K562 (cell line): ENCODE measurements around the gene KCNT1. TPM values are rescaled to one million over a fixed set of nuclear protein-coding genes. Genes with fewer than 3 reads are reported as not detected.

Source experiments
- ATAC-seq: fragments of 200-7000 bp; cut with Tn5 transposase; 3 replicates; pipeline ENCODE4 v1.9.1; 2020; ENCODE audit warnings: moderate library complexity
- BruUV-seq: library from RNA; stranded (reverse); fragments of 400-500 nt; replicated peaks from 2 replicates; lab custom pipeline; 2021; lab: Mats Ljungman, UMichigan
- CTCF ChIA-PET: fragments of 300-600 bp; formaldehyde crosslinking; extraction: SDS; loops from one replicate; lab custom pipeline; 2021; ENCODE audit warnings: low intra/inter-chr PET ratio; lab: Yijun Ruan, JAX
- POLR2A ChIA-PET: fragments of 300-600, 350-650 bp; sonication (Branson Sonifier 250); formaldehyde crosslinking; extraction: SDS; loops from one replicate; lab custom pipeline; 2021; ENCODE audit warnings: antibody characterized with exemption, inconsistent platforms; lab: Yijun Ruan, JAX
- DNase-seq, 4 experiments: peaks; one replicate each; pipeline versions ENCODE4 v3.0.0 to v3.0.0-alpha.2; 2011 to 2018; ENCODE audit warnings: low spot score in 3 of 4, mixed read lengths in 3 of 4; ENCODE audit errors: extremely low read depth in 1 of 4
- FAIRE-seq: peaks from 2 replicates; lab custom pipeline; 2011; peaks lifted over from hg19 to GRCh38; lab: Jason Lieb, UNC
- H2AFZ ChIP-seq: 2 replicates; pipeline ENCODE4 v1.6.0; 2011; ENCODE audit warnings: low read depth, low read length, control low read depth, inconsistent platforms
- H3K27ac ChIP-seq: fragments of 200-600 bp; 3 replicates; pipeline ENCODE4 v1.8.0; 2011; ENCODE audit warnings: low read depth, mild to moderate bottlenecking, control low read depth, inconsistent platforms, low read length, moderate library complexity, mixed read lengths; ENCODE audit errors: extremely low read depth
- H3K27me3 ChIP-seq, 2 experiments: fragments of 300-600 bp in 1 of 2; 2 replicates in 1 of 2; 3 replicates in 1 of 2; pipeline versions ENCODE4 v1.6.0 to v1.8.0; 2011; ENCODE audit warnings: inconsistent platforms in 2 of 2, low read length in 2 of 2, mild to moderate bottlenecking in 1 of 2, mixed read lengths in 1 of 2, moderate library complexity in 1 of 2; ENCODE audit not compliant: control insufficient read depth in 2 of 2, insufficient read depth in 2 of 2
- H3K36me3 ChIP-seq: fragments of 300-600 bp; 3 replicates; pipeline ENCODE4 v1.8.0; 2011; ENCODE audit warnings: mild to moderate bottlenecking, low read length, inconsistent platforms; ENCODE audit not compliant: control insufficient read depth, insufficient read depth
- H3K4me1 ChIP-seq, 2 experiments: fragments of 200-600 bp in 1 of 2; replicated peaks in 1 of 2; 2 replicates in 1 of 2; 3 replicates in 1 of 2; pipeline versions ENCODE4 v1.5.1 to v1.8.0; 2011; ENCODE audit warnings: inconsistent platforms in 2 of 2, low read length in 2 of 2, mild to moderate bottlenecking in 1 of 2, mixed read lengths in 1 of 2, moderate library complexity in 1 of 2; ENCODE audit not compliant: control insufficient read depth in 2 of 2, insufficient read depth in 2 of 2
- H3K4me2 ChIP-seq: 2 replicates; pipeline ENCODE4 v1.6.1; 2011; ENCODE audit warnings: low read length, control low read depth, inconsistent platforms, mixed read lengths; ENCODE audit not compliant: insufficient read depth
- H3K4me3 ChIP-seq: fragments of 200-600 bp; sonication (generic), shearing (Covaris generic); 2 replicates; pipeline ENCODE4 v1.5.1; 2016; ENCODE audit warnings: control low read depth, inconsistent platforms
- H3K79me2 ChIP-seq: fragments of 200-600 bp; 3 replicates; pipeline ENCODE4 v1.8.0; 2011; ENCODE audit warnings: low read length, inconsistent platforms; ENCODE audit not compliant: control insufficient read depth, insufficient read depth
- H3K9ac ChIP-seq, 2 experiments: 2 replicates each; pipeline versions ENCODE4 v1.6.0 to v1.6.1; 2011; ENCODE audit warnings: low read depth in 2 of 2, low read length in 2 of 2, control low read depth in 1 of 2, inconsistent platforms in 1 of 2, mild to moderate bottlenecking in 1 of 2, mixed read lengths in 1 of 2; ENCODE audit not compliant: insufficient read depth in 1 of 2
- H3K9me1 ChIP-seq: one replicate; pipeline ENCODE4 v1.6.0; 2011; ENCODE audit warnings: inconsistent platforms, mild to moderate bottlenecking, low read length, moderate library complexity; ENCODE audit not compliant: control insufficient read depth, insufficient read depth
- H3K9me3 ChIP-seq: replicated peaks from 2 replicates; pipeline ENCODE4 v1.5.1; 2011; ENCODE audit warnings: low read depth, low read length, inconsistent platforms; ENCODE audit not compliant: control insufficient read depth, insufficient read depth
- H4K20me1 ChIP-seq: replicated peaks from 2 replicates; pipeline ENCODE4 v1.6.1; 2011; ENCODE audit warnings: low read length, inconsistent platforms, mixed read lengths; ENCODE audit not compliant: control insufficient read depth, insufficient read depth
- ASH1L ChIP-seq: fragments of 450-650 bp; IDR thresholded peaks from 2 replicates; pipeline ENCODE4 v1.6.1; 2018; ENCODE audit warnings: borderline replicate concordance, mild to moderate bottlenecking, low read depth; ENCODE audit not compliant: partially characterized antibody
- BRCA1 ChIP-seq, 2 experiments: fragments of 450-650 bp in 1 of 2; sonication (generic) in 1 of 2; formaldehyde crosslinking in 1 of 2; IDR thresholded peaks; 2 replicates each; pipeline versions ENCODE4 v1.5.0 to v1.6.1; 2017 to 2020; ENCODE audit warnings: mild to moderate bottlenecking in 1 of 2, missing genetic modification reagents in 1 of 2
- CSDE1 ChIP-seq, 2 experiments: fragments of 450-650 bp; IDR thresholded peaks; 2 replicates each; pipeline ENCODE4 v1.6.1; 2016; ENCODE audit warnings: mild to moderate bottlenecking in 1 of 2
- HINFP ChIP-seq: fragments of 450-650 bp; conservative IDR thresholded peaks from 2 replicates; pipeline ENCODE4 v1.6.1; 2016; ENCODE audit warnings: missing genetic modification characterization, low read depth, mild to moderate bottlenecking, control low read depth, missing compliant biosample characterization
- JUNB ChIP-seq: fragments of 450-650 bp; formaldehyde crosslinking; conservative IDR thresholded peaks from 2 replicates; pipeline ENCODE4 v1.4.0; 2020; ENCODE audit warnings: mild to moderate bottlenecking
- NFRKB ChIP-seq: fragments of 450-650 bp; IDR thresholded peaks from 2 replicates; pipeline ENCODE4 v1.6.1; 2016; ENCODE audit warnings: low read depth
- RBM14 ChIP-seq: fragments of 200-400 bp; formaldehyde crosslinking; IDR thresholded peaks from 2 replicates; pipeline ENCODE4 v1.6.1; 2018; ENCODE audit warnings: low read depth, mild to moderate bottlenecking, low read length, moderate library complexity, borderline replicate concordance; ENCODE audit not compliant: insufficient read depth
- RNF219 ChIP-seq: fragments of 250-450 bp; sonication (Bioruptor Pico); IDR thresholded peaks from 2 replicates; pipeline ENCODE4 v1.5.0; 2022; ENCODE audit warnings: mild to moderate bottlenecking
- TARDBP ChIP-seq: fragments of 450-650 bp; IDR thresholded peaks from 2 replicates; pipeline ENCODE4 v1.6.1; 2016
- WHSC1 ChIP-seq: IDR thresholded peaks from one replicate; pipeline ENCODE4 v1.6.1; 2012; ENCODE audit warnings: low read length, control low read depth, inconsistent platforms
- ZNF124 ChIP-seq: sonication (generic); formaldehyde crosslinking; IDR thresholded peaks from 2 replicates; pipeline ENCODE4 v1.8.1; 2022; ENCODE audit warnings: missing genetic modification reagents
- ZNF512 ChIP-seq: IDR thresholded peaks from 2 replicates; pipeline ENCODE4 v1.6.1; 2016; ENCODE audit warnings: missing genetic modification characterization, missing compliant biosample characterization
- WGBS: fragments of 100-300 bp; shearing (Covaris generic); methylation state at CpG from one replicate; pipeline ENCODE4 v1.1.6; 2016; ENCODE audit warnings: low coverage, mixed read lengths; ENCODE audit not compliant: insufficient coverage; ENCODE audit errors: missing lambda C conversion rate; 5-methylcytosine and 5-hydroxymethylcytosine counted together
- in situ Hi-C: fragments of 300-500 bp; cut with MboI; formaldehyde crosslinking; loops from 4 replicates; pipeline ENCODE4 v1.15.0; 2018; ENCODE audit warnings: inconsistent platforms, mixed read lengths
- intact Hi-C: fragments of 100-400 bp; cut with micrococcal nuclease; formaldehyde crosslinking; loops from 2 replicates; pipeline ENCODE4 v1.14.2; 2022
- polyA plus RNA-seq, 8 experiments: library from polyadenylated mRNA; depleted of rRNA in 4 of 8; stranded (reverse) in 5 of 8; unstranded in 3 of 8; fragments of >200 nt; fragmentation: Nextera tagmentation in 2 of 8; fragmentation: Illumina TruSeq in 1 of 8; extraction: Ambion mirVana in 2 of 8; extraction: Trizol in 1 of 8; gene quantifications; 2 replicates each; pipeline versions ENCODE4 v1.2.1 to v1.2.3, GENCODE V29; 2011 to 2014; ENCODE audit warnings: inconsistent platforms in 1 of 8, missing spikeins in 1 of 8
- total RNA-seq, 7 experiments: library from RNA; depleted of rRNA in 6 of 7; stranded (reverse); fragments of >200 nt in 6 of 7; fragmentation: Illumina TruSeq in 2 of 7; extraction: Trizol in 2 of 7; gene quantifications; 2 replicates each; pipeline versions ENCODE4 v1.2.1 to v1.2.3, GENCODE V29; 2011 to 2021; ENCODE audit warnings: low replicate concordance in 1 of 7

KCNT1 gene
- total and polyA plus RNA-seq, 9 of the 15 experiments (the other 6 are each of a cell fraction or from before 2014, with no cell fraction given), result 0.05 TPM; not detected in 8

GRCh38 chr9:135722365-135722764 lies 20.4 kb downstream of the KCNT1 start (continued):
- TF ChIP-seq ZNF124 (CRISPR knock-in tag) (no peak), ASH1L (no peak), JUNB (CRISPR knock-in tag) (no peak), CSDE1 (IDR thresholded peaks at IDR 0.05) (no peak), RNF219 (CRISPR knock-in tag) (no peak)

- Histone ChIP-seq H3K27ac (no peak overlapping the region), H3K79me2 (no peaks in the 10 kb centered on the region), H3K27me3 (peaks cover 17 to 69% of the 10 kb centered on the region in 2 experiments; a peak in 4 of 5 replicates), H3K4me2 (no peak overlapping the region)
- ATAC-seq (no peak), DNase-seq (no peak), FAIRE-seq (no peak)
- under 1% methylated on average over 13 of the region's 16 CpGs for WGBS
- in situ Hi-C loops, result no loop called here
- POLR2A ChIA-PET, result no interaction called here
- TF ChIP-seq WHSC1 (no peak), ZNF512 (no peak), NFRKB (no peak), BRCA1 (IDR thresholded peaks at IDR 0.05) (no peak), BRCA1 (CRISPR knock-in tag; IDR thresholded peaks at IDR 0.05) (no peak), HINFP (tag) (no peak), TARDBP (no peak), RBM14 (no peak)
- TF ChIP-seq, all 486 proteins: peak for 0
- no TSS peak for BruUV-seq
- 0 out of 2 replicates have a peak, but pooled peaks cover 8% of the 10 kb centered on the region for H4K20me1 ChIP-seq
- H3K36me3 ChIP-seq, result no peaks in the 10 kb centered on the region
- CTCF ChIA-PET, result no interaction called here
- peaks cover 0 to 19% of the 10 kb centered on the region in 2 experiments; a peak in 2 of 5 replicates for H3K4me1 ChIP-seq
- no peaks in the 10 kb centered on the region for H3K9me3 ChIP-seq
- intact Hi-C loops, result no loop called here
- no peak overlapping the region for H3K9ac ChIP-seq
- no peak overlapping the region for H3K4me3 ChIP-seq
- H3K9me1 ChIP-seq, result no peaks in the 10 kb centered on the region
- no peak overlapping the region for H2AFZ ChIP-seq
Observed at GRCh38 chr9:135724186-135724787, 22.3 kb downstream of the KCNT1 start.
